HuH-7 (cell line): ENCODE data around the gene MSLN.

ENCODE experiments used
- DNase-seq: peaks from one replicate; pipeline ENCODE4 v3.0.0; 2011; ENCODE audit warnings: low spot score

MSLN gene

GRCh38 chr16:807347-808084 is 47.0 kb downstream of the MSLN start:
- peak; percentile 66 for DNase-seq

GRCh38 chr16:808085-808386 is 47.5 kb downstream of the MSLN start:
- no peak for DNase-seq

GRCh38 chr16:813204-813915 is 52.8 kb downstream of the MSLN start:
- peak; percentile 75 for DNase-seq

GRCh38 chr16:813916-814412 is 53.4 kb downstream of the MSLN start:
- DNase-seq, result no peak

- DNase-seq, result no peak
Observed at GRCh38 chr16:814974-815373, 54.4 kb downstream of the MSLN start.

- DNase-seq, result no peak
Observed at GRCh38 chr16:815861-816260, 55.3 kb downstream of the MSLN start.

GRCh38 chr16:817001-817906 is 56.7 kb downstream of the MSLN start:
- no peak for DNase-seq

- no peak for DNase-seq
Observed at GRCh38 chr16:818132-818531, 57.6 kb downstream of the MSLN start.
